ENCODE measurements around the gene SPG7. TPM values are rescaled to one million over a fixed set of nuclear protein-coding genes. Genes with fewer than 3 reads are reported as not detected.
"Not testable (repeated sequence)": the region's sequence is repeated elsewhere in the genome, so short reads cannot be mapped to it uniquely, and the experiment has no call there.

SPG7 gene
- total and polyA plus RNA-seq, 2 of the 4 experiments (the other 2 are of a cell fraction), result 94.6 to 96.8 TPM

GRCh38 chr16:89460556-89460955 is 47.6 kb upstream of the SPG7 start:
- dilution Hi-C loops (cut with HindIII; ENCODE audit: low sequenced_read_pairs, unreplicated experiment) (no loop called here), in situ Hi-C loops (cut with MboI; ENCODE audit: low sequenced_read_pairs) (no loop called here), intact Hi-C loops (cut with micrococcal nuclease) (no loop called here)
- Histone ChIP-seq H2BK15ac (ENCODE audit: low read depth, low read length) (no peak overlapping the region), H3K4ac (ENCODE audit: low read depth, low read length) (no peak overlapping the region), H3K4me2 (ENCODE audit: low read depth, low read length) (no peak overlapping the region), H2BK20ac (ENCODE audit: low read depth, low read length) (no peak overlapping the region), H3K4me3 (ENCODE audit: insufficient read depth, low read depth, low read length) (no peak overlapping the region), H3K79me1 (ENCODE audit: low read depth in 1 of 2, low read length in 2 of 2) (peaks cover 0 to 62% of the 10 kb centered on the region in 2 experiments; a peak in 3 of 4 replicates), H3K18ac (ENCODE audit: low read depth, low read length) (no peak overlapping the region), H4K91ac (ENCODE audit: insufficient read depth, low read depth, low read length) (no peak overlapping the region), H4K8ac (ENCODE audit: low read depth in 2 of 2, low read length in 2 of 2) (no peak overlapping the region), H4K5ac (ENCODE audit: low read depth, low read length) (no peak overlapping the region), H3K9me1 (ENCODE audit: insufficient read depth, low read length) (peaks cover 15% of the 10 kb centered on the region), H3K27ac (ENCODE audit: insufficient read depth, low read length) (no peak overlapping the region), H2BK5ac (ENCODE audit: low read depth, low read length, poor library complexity, severe bottlenecking) (no peak overlapping the region), H3K4me1 (ENCODE audit: control insufficient read depth, insufficient read depth, low read length) (peaks cover 3% of the 10 kb centered on the region), H3K23ac (ENCODE audit: low read depth, low read length) (no peak overlapping the region), H3K9me3 (ENCODE audit: control insufficient read depth, insufficient read depth, low read length) (peaks cover 5% of the 10 kb centered on the region), H3K9ac (ENCODE audit: low read depth, low read length) (no peak overlapping the region), H2AK5ac (ENCODE audit: low read depth, low read length) (no peak overlapping the region), H2AK9ac (replicated peaks; ENCODE audit: low read depth, low read length, poor library complexity) (no peak overlapping the region), H3K56ac (ENCODE audit: extremely low read depth, insufficient read depth, low read length) (no peak overlapping the region), H3K27me3 (ENCODE audit: control insufficient read depth, insufficient read depth, low read length) (no peaks in the 10 kb centered on the region), H2BK120ac (ENCODE audit: low read depth, low read length) (no peak overlapping the region), H4K20me1 (ENCODE audit: insufficient read depth, low read length) (peaks cover 80% of the 10 kb centered on the region), H3K36me3 (ENCODE audit: control insufficient read depth, insufficient read depth, low read length) (peaks cover 3% of the 10 kb centered on the region; the same call in 1 of the 2 replicates), H3K14ac (replicated peaks; ENCODE audit: low read depth, low read length) (no peak overlapping the region), H2AFZ (replicated peaks; ENCODE audit: low read length, poor library complexity) (no peak overlapping the region)
- CTCF ChIA-PET, result no interaction called here
- TF ChIP-seq BHLHE40 (IDR thresholded peaks at IDR 0.05; ENCODE audit: low read depth, low read length) (no peak), SMC3 (IDR thresholded peaks at IDR 0.05; ENCODE audit: low read depth, low read length) (no peak), MAZ (IDR thresholded peaks at IDR 0.05; ENCODE audit: borderline replicate concordance, low read depth, low read length) (no peak), CTCF (conservative IDR thresholded peaks at IDR 0.05; ENCODE audit: low read depth, low read length) (no peak), ELK1 (IDR thresholded peaks at IDR 0.05; ENCODE audit: borderline replicate concordance, low read depth, low read length) (no peak)
- no peak for ATAC-seq (ENCODE audit: low read depth)
- DNase-seq, result no peak
- BruUV-seq (replicated peaks), result no TSS peak
- POLR2A ChIA-PET (ENCODE audit: unreplicated experiment), result interaction anchor here (0.7 kb wide), 1 partner anchor 16 kb away, joined by 5 read pairs; no protein-coding TSS in a partner anchor
- WGBS, 2 experiments (ENCODE audit: extremely low coverage in 2 of 2, insufficient read length in 1 of 2), result 100% methylated on average over 1 of the region's 6 CpGs; no CpG with 5 or more reads in 1 of the 2 experiments

- POLR2A ChIA-PET (ENCODE audit: unreplicated experiment); H3K4ac ChIP-seq (ENCODE audit: low read depth, low read length); H3K27ac ChIP-seq (ENCODE audit: insufficient read depth, low read length); H3K9me3 ChIP-seq (ENCODE audit: control insufficient read depth, insufficient read depth, low read length); H2AK9ac ChIP-seq (replicated peaks; ENCODE audit: low read depth, low read length, poor library complexity); dilution Hi-C loops (cut with HindIII; ENCODE audit: low sequenced_read_pairs, unreplicated experiment); H3K4me1 ChIP-seq (ENCODE audit: control insufficient read depth, insufficient read depth, low read length); H3K14ac ChIP-seq (replicated peaks; ENCODE audit: low read depth, low read length); H2BK20ac ChIP-seq (ENCODE audit: low read depth, low read length); H3K4me3 ChIP-seq (ENCODE audit: insufficient read depth, low read depth, low read length); H3K23ac ChIP-seq (ENCODE audit: low read depth, low read length); ATAC-seq (ENCODE audit: low read depth); H2AK5ac ChIP-seq (ENCODE audit: low read depth, low read length); H3K4me2 ChIP-seq (ENCODE audit: low read depth, low read length); intact Hi-C loops (cut with micrococcal nuclease); DNase-seq; H2BK5ac ChIP-seq (ENCODE audit: low read depth, low read length, poor library complexity, severe bottlenecking); H3K36me3 ChIP-seq (ENCODE audit: control insufficient read depth, insufficient read depth, low read length); CTCF ChIA-PET; H2BK15ac ChIP-seq (ENCODE audit: low read depth, low read length); H3K27me3 ChIP-seq (ENCODE audit: control insufficient read depth, insufficient read depth, low read length); H4K8ac ChIP-seq (ENCODE audit: low read depth in 2 of 2, low read length in 2 of 2); H3K9ac ChIP-seq (ENCODE audit: low read depth, low read length); in situ Hi-C loops (cut with MboI; ENCODE audit: low sequenced_read_pairs); BruUV-seq (replicated peaks); H2AFZ ChIP-seq (replicated peaks; ENCODE audit: low read length, poor library complexity); H4K91ac ChIP-seq (ENCODE audit: insufficient read depth, low read depth, low read length); H3K56ac ChIP-seq (ENCODE audit: extremely low read depth, insufficient read depth, low read length); H4K5ac ChIP-seq (ENCODE audit: low read depth, low read length); H2BK120ac ChIP-seq (ENCODE audit: low read depth, low read length); H3K18ac ChIP-seq (ENCODE audit: low read depth, low read length): not testable (repeated sequence)
- peaks cover 19% of the 10 kb centered on the region for H3K9me1 ChIP-seq (ENCODE audit: insufficient read depth, low read length)
- peaks cover 81% of the 10 kb centered on the region for H4K20me1 ChIP-seq (ENCODE audit: insufficient read depth, low read length)
- WGBS, 2 experiments (ENCODE audit: extremely low coverage in 2 of 2, insufficient read length in 1 of 2), result no CpG with 5 or more reads among the region's 15 CpGs
- peaks cover 0 to 60% of the 10 kb centered on the region in 2 experiments; a peak in 3 of 4 replicates for H3K79me1 ChIP-seq (ENCODE audit: low read depth in 1 of 2, low read length in 2 of 2)
These were observed 46.3 kb upstream of the SPG7 start for GRCh38 chr16:89461890-89462289.

Data from IMR-90 (cell line).